GM12872 (cell line): ENCODE data around the gene ISM2.

Experiments used
- CTCF ChIP-seq: IDR thresholded peaks from 3 replicates; pipeline ENCODE4 v1.5.1; 2011; ENCODE audit warnings: low read depth, mild to moderate bottlenecking, low read length, moderate library complexity; ENCODE audit not compliant: insufficient read depth

Gene ISM2

GRCh38 chr14:77458249-77458950, 40.2 kb downstream of the ISM2 start:
- TF ChIP-seq CTCF, result no peak

DNA sequence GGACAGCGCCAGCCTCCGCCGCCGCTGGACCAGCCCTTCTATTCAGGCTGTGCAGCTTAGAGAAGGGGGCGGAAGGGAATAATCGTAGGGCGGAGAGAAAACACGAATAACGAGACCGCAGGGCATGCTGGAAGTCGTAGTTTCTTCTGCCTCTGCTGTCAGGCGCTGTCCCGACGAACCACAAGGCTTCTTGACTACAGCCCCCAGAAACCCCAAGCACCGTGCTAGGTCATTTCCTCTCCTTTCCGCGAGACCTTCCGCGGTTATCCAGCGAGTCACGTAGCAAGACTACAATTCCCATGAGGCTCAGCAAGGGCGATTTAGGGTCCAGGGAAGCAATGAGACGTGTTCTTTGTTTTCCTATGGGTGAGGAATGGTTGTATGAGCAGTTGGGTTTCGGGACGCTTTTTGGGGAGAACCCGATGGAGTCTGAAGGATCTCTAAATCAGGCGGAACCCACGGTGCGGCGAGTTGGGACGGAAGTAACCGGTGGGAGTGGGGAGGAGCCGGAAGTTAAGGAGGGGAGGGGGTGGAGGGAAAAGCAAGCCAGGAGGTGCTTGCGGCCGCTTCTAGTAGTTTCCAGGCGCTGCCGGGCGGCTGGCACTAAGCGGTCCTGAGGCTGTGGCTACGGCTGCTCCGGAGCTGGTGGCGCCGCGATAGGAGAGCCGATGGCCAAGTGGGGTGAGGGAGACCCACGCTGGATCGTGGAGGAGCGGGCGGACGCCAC, 40.9 kb downstream of the ISM2 start, which contains the start of the genes AHSA1 and VIPAS39:
Gene AHSA1 (plus strand): TSS at position 572 of the 727 bp plus-strand sequence. CDS start 97 bp downstream, at position 669.
Gene VIPAS39 (minus strand): TSS at position 80 of the 727 bp plus-strand sequence. CDS start 3,499 bp downstream, outside the sequence.
- TF ChIP-seq CTCF, result no peak

- TF ChIP-seq CTCF, result no peak
Observed at GRCh38 chr14:77457115-77457521, 41.5 kb downstream of the ISM2 start.

DNA sequence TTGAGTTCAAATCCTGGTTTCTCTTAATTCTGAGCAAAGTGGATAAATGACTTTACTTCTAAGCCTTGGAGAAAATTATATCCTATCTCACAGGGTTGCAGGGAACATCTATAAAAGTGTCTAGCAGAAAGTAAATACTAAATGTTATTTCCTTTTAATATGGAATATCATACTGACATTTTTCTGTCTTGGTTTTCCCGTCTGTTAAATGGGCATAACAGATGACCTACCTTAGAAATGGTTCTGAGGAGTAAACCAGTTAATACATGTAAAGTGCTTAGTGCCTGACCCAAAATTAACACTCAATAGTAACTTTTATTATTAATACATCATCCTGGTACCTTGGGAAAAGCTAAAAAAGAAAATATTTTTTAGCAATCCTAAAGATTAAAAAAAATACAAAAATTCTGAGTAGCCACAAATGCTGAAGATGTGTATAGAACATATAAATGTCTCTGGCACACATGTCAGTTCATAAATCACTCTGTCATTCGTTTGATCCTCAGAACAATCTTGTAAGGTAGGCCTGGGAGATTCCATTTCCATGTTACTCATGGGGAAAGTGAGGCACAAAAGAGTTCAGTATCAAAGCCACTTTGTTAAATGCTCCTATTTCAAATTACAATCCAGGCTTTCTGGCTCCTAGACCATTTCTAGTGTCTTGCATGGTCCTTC, 42.5 kb downstream of the ISM2 start:
- no peak for TF ChIP-seq CTCF

DNA sequence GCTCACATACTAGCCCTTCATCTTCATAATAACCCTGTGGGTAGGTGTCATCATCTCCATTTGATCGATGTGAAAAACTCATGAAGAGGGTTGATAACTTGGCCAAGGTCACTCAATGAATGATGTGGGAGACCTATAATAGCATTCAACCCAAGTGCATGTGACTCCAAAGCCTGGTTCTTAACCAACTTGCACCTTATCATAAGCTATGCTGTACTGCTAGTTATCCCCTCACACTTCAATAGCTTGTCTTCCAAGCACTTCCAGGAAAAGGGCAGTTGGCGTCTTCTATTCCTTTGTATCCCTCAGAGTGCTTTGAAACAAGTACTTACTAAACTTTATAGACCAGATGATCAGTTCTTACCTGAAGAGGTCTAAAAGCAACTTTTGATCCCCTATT, 56.4 kb downstream of the ISM2 start:
- no peak for TF ChIP-seq CTCF

- TF ChIP-seq CTCF, result no peak
Observed at GRCh38 chr14:77439861-77440260, 58.8 kb downstream of the ISM2 start.

DNA sequence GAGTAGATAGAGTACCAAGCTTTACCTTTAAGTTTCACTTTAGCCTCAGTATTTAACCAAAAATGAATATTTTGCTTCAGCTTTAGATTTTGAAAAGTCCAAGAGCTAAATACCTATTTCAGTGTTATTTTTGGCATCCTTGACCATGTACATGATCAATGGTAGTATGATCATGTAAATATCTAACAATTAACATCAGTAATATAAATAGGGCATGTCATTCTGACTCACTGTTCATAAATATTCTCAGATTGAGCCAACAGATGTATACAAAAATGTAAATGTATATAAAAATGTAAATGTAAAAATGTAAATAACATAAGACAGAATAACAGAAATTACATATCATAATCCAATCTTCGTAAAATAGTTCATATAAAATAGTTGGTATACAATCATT, 60.0 kb downstream of the ISM2 start:
- no peak for TF ChIP-seq CTCF
